Amygdala (tissue), 56 donors: ENCODE measurements around the gene NFATC1.

Source experiments
- DNase-seq, 56 donors: peaks; one replicate each; lab custom pipeline; 2025; lab: John Stamatoyannopoulos, UW

NFATC1 gene

GRCh38 chr18:79420033-79420745, 24.5 kb downstream of the NFATC1 start:
- DNase-seq: no peak

DNA sequence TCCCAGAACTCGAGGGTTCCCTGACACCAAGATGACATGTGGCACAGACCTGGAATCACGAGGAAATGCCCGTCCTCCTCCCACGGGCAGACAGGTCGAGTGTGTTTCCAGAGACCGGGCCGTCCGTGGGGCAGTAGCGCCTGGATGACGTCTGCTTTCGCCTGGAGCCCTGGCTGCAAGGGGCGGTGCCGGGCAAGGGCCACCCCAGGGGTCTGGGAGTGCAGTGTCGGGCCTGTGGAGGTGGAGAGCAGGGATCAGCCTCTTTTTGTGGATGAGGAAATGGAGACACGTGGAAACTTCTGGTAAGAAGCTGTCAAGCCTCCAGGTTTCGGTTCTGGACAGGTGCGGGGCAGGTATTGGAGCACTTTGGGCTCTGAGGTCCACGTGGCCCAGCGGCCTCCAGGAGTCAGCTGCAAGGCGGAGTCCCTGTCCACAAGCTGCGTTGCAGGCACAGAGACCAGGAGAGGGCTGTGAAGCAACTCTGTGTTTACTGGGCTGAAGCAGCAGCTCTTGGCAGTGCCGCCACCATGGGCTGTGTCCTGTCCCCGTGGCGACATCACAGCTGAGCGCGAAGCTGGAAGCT, 25.6 kb downstream of the NFATC1 start:
- no peak for DNase-seq

DNA sequence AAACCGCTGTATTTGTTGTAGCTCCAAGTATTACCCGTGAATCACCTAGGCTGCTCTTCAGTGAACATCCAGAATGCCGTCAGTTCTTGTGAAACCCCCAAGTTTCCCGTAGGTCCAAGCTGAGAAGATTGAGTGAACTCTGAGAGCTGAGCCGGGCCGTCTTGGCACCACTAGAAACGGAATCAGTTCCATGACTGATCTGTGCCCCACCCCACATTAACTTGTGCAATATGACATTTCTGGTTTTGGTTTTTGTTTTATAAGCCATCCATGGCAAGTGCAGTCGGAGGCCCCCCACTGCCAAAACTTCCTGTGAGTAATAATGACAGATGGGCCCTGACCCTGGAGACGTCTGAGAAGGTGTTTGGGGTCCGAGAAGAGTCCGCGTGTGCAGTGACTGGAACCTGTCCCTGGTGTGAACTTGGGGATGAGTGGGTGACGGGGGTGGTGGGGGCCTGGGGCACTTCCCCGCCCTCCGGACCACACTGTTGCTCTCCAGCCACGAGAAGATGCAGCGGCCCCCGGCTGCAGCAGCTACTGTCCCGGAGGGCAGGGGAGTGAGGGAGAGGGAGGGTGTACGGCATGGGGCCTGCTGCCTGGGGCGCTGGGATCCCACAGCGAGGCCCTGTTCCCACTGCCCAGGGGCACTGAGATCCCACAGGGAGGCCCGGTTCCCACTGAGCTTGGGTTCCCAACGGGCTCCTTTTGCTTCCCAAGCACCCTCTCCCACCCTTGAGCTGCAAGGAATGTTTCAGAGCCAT, 26.5 kb downstream of the NFATC1 start:
- DNase-seq: no peak

- DNase-seq: no peak
Observed at GRCh38 chr18:79422783-79423165, 27.0 kb downstream of the NFATC1 start.

DNA sequence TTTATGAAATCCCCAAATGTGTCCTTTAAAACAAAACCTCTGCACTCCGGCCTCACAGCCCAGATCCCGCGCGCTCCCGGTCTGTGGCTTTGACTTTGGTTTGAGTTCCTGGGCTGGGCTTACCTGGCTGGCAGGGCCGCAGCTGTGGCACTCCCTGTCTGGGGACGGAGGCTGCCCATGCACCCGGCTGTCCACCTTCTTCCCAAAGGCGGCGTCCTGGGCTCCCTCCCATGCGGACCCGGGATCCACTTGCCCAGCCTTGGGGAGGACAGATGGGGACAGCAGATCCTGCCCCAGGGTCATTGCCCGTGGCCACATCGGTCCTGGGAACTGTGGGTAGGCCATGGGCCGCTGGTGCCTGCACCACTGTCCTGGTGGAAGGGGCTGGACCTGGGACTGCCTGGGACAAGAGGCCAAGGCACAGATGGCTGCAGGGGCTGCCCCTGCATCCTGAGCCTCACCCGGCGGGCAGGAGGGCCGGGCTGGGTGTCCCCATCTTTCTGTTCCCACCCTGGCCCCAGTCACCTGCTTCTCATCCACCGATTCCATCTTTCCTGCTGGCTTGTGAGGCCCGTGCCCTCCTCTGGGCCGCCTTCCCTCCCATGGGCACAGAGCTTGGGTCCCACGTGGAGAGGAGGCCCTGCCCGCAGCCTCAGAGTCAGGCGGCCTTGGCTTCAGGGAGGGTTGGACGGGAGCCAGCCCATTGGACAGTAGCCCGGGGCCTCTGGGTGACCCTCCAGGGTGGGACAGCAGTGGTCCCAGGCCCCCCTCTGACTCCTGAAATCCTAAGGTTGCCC, 27.7 kb downstream of the NFATC1 start:
- DNase-seq: peak in 2 of 56 donors; percentile 21 to 29

DNA sequence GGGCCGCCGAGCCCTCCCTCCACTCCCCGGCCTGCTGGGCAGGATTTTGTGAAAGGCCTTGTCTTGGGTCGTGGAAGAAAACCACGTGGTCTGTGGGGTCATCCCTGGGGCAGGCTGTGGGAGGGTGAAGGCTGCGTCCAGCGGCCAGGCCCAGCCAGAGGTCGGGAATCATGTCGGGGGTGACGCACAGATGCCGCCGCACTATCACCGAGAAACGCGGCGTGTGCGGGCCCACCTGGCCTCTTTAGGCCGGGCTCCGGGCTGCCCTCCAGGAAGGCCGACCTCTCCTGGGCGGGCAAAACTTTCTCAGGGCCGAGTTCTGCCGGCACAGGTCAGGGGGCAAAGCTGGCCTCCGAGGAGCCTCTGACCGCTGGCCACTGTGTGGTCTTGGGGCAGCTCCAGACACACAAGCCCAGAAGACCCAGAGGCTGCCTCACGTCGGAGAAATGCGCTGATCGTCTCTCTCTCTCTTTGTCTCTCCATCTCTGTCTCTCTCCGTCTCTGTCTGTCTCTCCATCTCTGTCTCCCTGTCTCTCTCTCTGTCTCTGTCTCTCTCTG, 28.4 kb downstream of the NFATC1 start:
- DNase-seq: no peak

- no peak for DNase-seq
Observed at GRCh38 chr18:79424880-79425568, 29.3 kb downstream of the NFATC1 start.

GRCh38 chr18:79425569-79425886, 29.8 kb downstream of the NFATC1 start:
- DNase-seq: no peak

GRCh38 chr18:79426376-79427300, 30.9 kb downstream of the NFATC1 start:
- no peak for DNase-seq

DNA sequence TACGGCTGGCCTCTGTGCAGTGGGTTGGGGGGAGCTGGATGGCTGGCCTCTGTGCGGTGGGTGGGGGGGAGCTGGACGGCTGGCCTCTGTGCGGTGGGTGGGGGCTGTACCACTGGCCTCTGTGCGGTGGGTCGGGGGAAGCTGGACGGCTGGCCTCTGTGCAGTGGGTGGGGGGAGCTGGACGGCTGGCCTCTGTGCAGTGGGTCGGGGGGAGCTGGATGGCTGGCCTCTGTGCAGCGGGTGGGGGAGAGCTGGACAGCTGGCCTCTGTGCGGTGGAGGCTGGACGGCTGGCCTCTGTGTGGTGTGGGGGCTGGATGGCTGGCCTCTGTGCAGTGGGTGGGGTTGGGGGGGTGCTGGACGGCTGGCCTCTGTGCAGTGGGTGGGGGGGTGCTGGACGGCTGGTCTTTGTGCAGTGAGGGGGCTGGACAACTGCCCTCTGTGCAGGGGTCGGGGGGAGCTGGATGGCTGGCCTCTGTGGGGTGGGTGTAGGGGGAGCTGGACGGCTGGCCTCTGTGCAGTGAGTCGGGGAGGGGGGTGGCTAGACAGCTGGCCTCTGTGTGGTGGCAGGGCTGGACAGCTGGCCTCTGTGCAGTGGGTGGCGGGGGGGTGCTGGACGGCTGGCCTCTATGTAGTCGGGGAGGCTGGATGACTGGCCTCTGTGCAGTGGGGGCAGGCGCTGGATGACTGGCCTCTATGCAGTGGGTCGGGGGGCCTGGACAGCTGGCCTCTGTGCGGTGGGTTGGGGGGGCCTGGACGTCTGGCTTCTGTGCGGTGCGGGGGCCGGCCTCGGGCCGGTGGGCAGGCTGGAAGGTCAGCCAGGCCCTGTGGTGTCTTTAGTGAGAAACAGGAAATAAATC, 31.9 kb downstream of the NFATC1 start:
- DNase-seq: no peak

GRCh38 chr18:79428287-79428686, 32.6 kb downstream of the NFATC1 start:
- DNase-seq: no peak

GRCh38 chr18:79429381-79429780, 33.7 kb downstream of the NFATC1 start:
- no peak for DNase-seq

- DNase-seq: no peak
Observed at GRCh38 chr18:79429785-79430281, 34.1 kb downstream of the NFATC1 start.

- DNase-seq: no peak
Observed at GRCh38 chr18:79432376-79433120, 36.8 kb downstream of the NFATC1 start.

- DNase-seq: no peak
Observed at GRCh38 chr18:79433431-79433830, 37.7 kb downstream of the NFATC1 start.

- no peak for DNase-seq
Observed at GRCh38 chr18:79434607-79435401, 39.1 kb downstream of the NFATC1 start.
